ENCODE results near the gene SGPL1.
"Not testable (repeated sequence)": the region's sequence is repeated elsewhere in the genome, so short reads cannot be mapped to it uniquely, and the experiment has no call there.

The SGPL1 gene

GRCh38 chr10:70858759-70859158 is 43.0 kb downstream of the SGPL1 start:
- no peak overlapping the region for H3K9ac ChIP-seq

GRCh38 chr10:70861495-70862197 is 45.9 kb downstream of the SGPL1 start:
- H3K4me2 ChIP-seq; H3K27me3 ChIP-seq (ENCODE audit: insufficient read depth, low read depth); H3K27ac ChIP-seq; H3K79me2 ChIP-seq (ENCODE audit: insufficient read depth, low read depth); H2AFZ ChIP-seq (ENCODE audit: low read depth); H3K4me3 ChIP-seq (IDR thresholded peaks at IDR 0.05; ENCODE audit: insufficient read depth, low read depth, low read length); H4K20me1 ChIP-seq (ENCODE audit: insufficient read depth); H3K9ac ChIP-seq; H3K36me3 ChIP-seq (ENCODE audit: insufficient read depth): not testable (repeated sequence)
- H3K4me1 ChIP-seq (ENCODE audit: low read depth, poor library complexity, severe bottlenecking), result peaks cover 54% of the 10 kb centered on the region

More at GRCh38 chr10:70858759-70859158, 43.0 kb downstream of the SGPL1 start:
- Histone ChIP-seq H3K4me3 (IDR thresholded peaks at IDR 0.05; ENCODE audit: insufficient read depth, low read depth, low read length) (no peak overlapping the region), H2AFZ (ENCODE audit: low read depth) (no peak overlapping the region), H4K20me1 (ENCODE audit: insufficient read depth) (no peaks in the 10 kb centered on the region), H3K27ac (no peak overlapping the region), H3K79me2 (ENCODE audit: insufficient read depth, low read depth) (no peaks in the 10 kb centered on the region), H3K4me2 (no peak overlapping the region), H3K4me1 (ENCODE audit: low read depth, poor library complexity, severe bottlenecking) (peaks cover 48% of the 10 kb centered on the region), H3K36me3 (ENCODE audit: insufficient read depth) (no peaks in the 10 kb centered on the region), H3K27me3 (ENCODE audit: insufficient read depth, low read depth) (peaks cover 5% of the 10 kb centered on the region; the same call in 1 of the 2 replicates)
- no peak for TF ChIP-seq CTCF (conservative IDR thresholded peaks at IDR 0.05; ENCODE audit: low read depth, low read length)

GRCh38 chr10:70863470-70864160 is 47.9 kb downstream of the SGPL1 start:
- peaks cover 58% of the 10 kb centered on the region for H3K4me1 ChIP-seq (ENCODE audit: low read depth, poor library complexity, severe bottlenecking)

GRCh38 chr10:70864935-70865334 is 49.2 kb downstream of the SGPL1 start:
- H3K27ac ChIP-seq, result peak overlapping the region; percentile 28
- H3K79me2 ChIP-seq (ENCODE audit: insufficient read depth, low read depth), result no peaks in the 10 kb centered on the region
- peaks cover 58% of the 10 kb centered on the region for H3K4me1 ChIP-seq (ENCODE audit: low read depth, poor library complexity, severe bottlenecking)
- TF ChIP-seq CTCF (conservative IDR thresholded peaks at IDR 0.05; ENCODE audit: low read depth, low read length), result no peak
- no peaks in the 10 kb centered on the region for H3K27me3 ChIP-seq (ENCODE audit: insufficient read depth, low read depth)
- peak overlapping the region; percentile 77 for H3K4me2 ChIP-seq
- H3K4me3 ChIP-seq (IDR thresholded peaks at IDR 0.05; ENCODE audit: insufficient read depth, low read depth, low read length), result no peak overlapping the region
- no peaks in the 10 kb centered on the region for H4K20me1 ChIP-seq (ENCODE audit: insufficient read depth)
- H2AFZ ChIP-seq (ENCODE audit: low read depth), result no peak overlapping the region
- no peak overlapping the region for H3K9ac ChIP-seq
- no peaks in the 10 kb centered on the region for H3K36me3 ChIP-seq (ENCODE audit: insufficient read depth)

More at GRCh38 chr10:70863470-70864160, 47.9 kb downstream of the SGPL1 start:
- no peak for TF ChIP-seq CTCF (conservative IDR thresholded peaks at IDR 0.05; ENCODE audit: low read depth, low read length)
- Histone ChIP-seq H3K4me2 (peak overlapping the region; percentile 77; the same call in 1 of the 2 replicates), H3K79me2 (ENCODE audit: insufficient read depth, low read depth) (no peaks in the 10 kb centered on the region), H2AFZ (ENCODE audit: low read depth) (no peak overlapping the region), H3K4me3 (IDR thresholded peaks at IDR 0.05; ENCODE audit: insufficient read depth, low read depth, low read length) (no peak overlapping the region), H3K9ac (no peak overlapping the region), H4K20me1 (ENCODE audit: insufficient read depth) (no peaks in the 10 kb centered on the region), H3K36me3 (ENCODE audit: insufficient read depth) (no peaks in the 10 kb centered on the region), H3K27ac (0 out of 2 replicates have a peak overlapping the region, but pooled peaks have one; percentile 2), H3K27me3 (ENCODE audit: insufficient read depth, low read depth) (no peaks in the 10 kb centered on the region)

GRCh38 chr10:70866424-70866823 is 50.7 kb downstream of the SGPL1 start:
- Histone ChIP-seq H3K9ac (no peak overlapping the region), H3K79me2 (ENCODE audit: insufficient read depth, low read depth) (no peaks in the 10 kb centered on the region), H3K36me3 (ENCODE audit: insufficient read depth) (no peaks in the 10 kb centered on the region), H3K27me3 (ENCODE audit: insufficient read depth, low read depth) (no peaks in the 10 kb centered on the region), H2AFZ (ENCODE audit: low read depth) (no peak overlapping the region), H3K4me1 (ENCODE audit: low read depth, poor library complexity, severe bottlenecking) (peaks cover 58% of the 10 kb centered on the region), H3K4me2 (peak overlapping the region; percentile 77), H3K27ac (no peak overlapping the region), H4K20me1 (ENCODE audit: insufficient read depth) (no peaks in the 10 kb centered on the region), H3K4me3 (IDR thresholded peaks at IDR 0.05; ENCODE audit: insufficient read depth, low read depth, low read length) (no peak overlapping the region)
- no peak for TF ChIP-seq CTCF (conservative IDR thresholded peaks at IDR 0.05; ENCODE audit: low read depth, low read length)
